Left lung (tissue), 10 donors: Measurements from ENCODE around the gene CRIM1. TPM values are rescaled to one million over a fixed set of nuclear protein-coding genes. Genes with fewer than 3 reads are reported as not detected.
"Not testable (repeated sequence)": the region's sequence is repeated elsewhere in the genome, so short reads cannot be mapped to it uniquely, and the experiment has no call there.

Experiments
- ATAC-seq: fragments of 200-7000 bp; cut with Tn5 transposase; one replicate; pipeline ENCODE4 v1.9.1; 2020; ENCODE audit warnings: moderate library complexity
- DNase-seq, 4 donors: peaks; one replicate each; pipeline ENCODE4 v3.0.0-alpha.2; 2013 to 2020
- H3K27ac ChIP-seq, 2 donors: fragments of 200-600 bp; sonication (generic) in 1 of 2; one replicate each; pipeline versions ENCODE4 v1.5.0 to v1.8.0; 2020 to 2021
- H3K27me3 ChIP-seq, 2 donors: fragments of 200-600 bp; sonication (generic) in 1 of 2; one replicate each; pipeline versions ENCODE4 v1.5.0 to v1.8.0; 2020 to 2021
- H3K36me3 ChIP-seq, 2 donors: fragments of 200-600 bp; sonication (generic) in 1 of 2; one replicate each; pipeline versions ENCODE4 v1.5.0 to v1.8.0; 2020 to 2021
- H3K4me1 ChIP-seq, 2 donors: fragments of 200-600 bp; one replicate each; pipeline ENCODE4 v1.8.0; 2021
- H3K4me3 ChIP-seq, 2 donors: fragments of 200-600 bp; sonication (generic) in 1 of 2; one replicate each; pipeline versions ENCODE4 v1.5.0 to v1.8.0; 2020 to 2021; ENCODE audit warnings: mild to moderate bottlenecking in 1 of 2
- H3K9me3 ChIP-seq, 2 donors: fragments of 200-600 bp; sonication (generic) in 1 of 2; one replicate each; pipeline versions ENCODE4 v1.5.0 to v1.8.0; 2020 to 2021
- CTCF ChIP-seq, 2 donors: fragments of 200-600 bp; sonication (generic) in 1 of 2; IDR thresholded peaks; one replicate each; pipeline versions ENCODE4 v1.5.0 to v1.8.0; 2021; ENCODE audit warnings: antibody characterized with exemption in 2 of 2
- intact Hi-C, 2 donors: fragments of 100-400 bp; cut with DNase I; formaldehyde crosslinking; loops; one replicate each; pipeline versions ENCODE4 v1.11.2 to v1.14.2; 2022
- polyA plus RNA-seq, 6 donors: library from polyadenylated mRNA; unstranded; fragments of 120-200 nt; gene quantifications; one replicate each; pipeline ENCODE4 v1.2.1, GENCODE V29; 2013; ENCODE audit not compliant: insufficient read length in 6 of 6
- total RNA-seq, 2 donors: library from RNA; stranded (reverse); fragmentation: NEBNext Ultra II Directional; extraction: Animal tissue kit (Norgen Biotek cat#: 25700); gene quantifications; one replicate each; pipeline ENCODE4 v1.2.1, GENCODE V29; 2021
- donor health status: DM: no; HTN: yes; CAD: no.
- donor health status: DM: no; HTN: no; CAD: no.

CRIM1 gene
- total and polyA plus RNA-seq, 8 donors = 28.7 to 72.9 (median 31.4) TPM

- Histone ChIP-seq H3K9me3 (no peaks in the 10 kb centered on the region), H3K4me1 (peaks cover 0 to 60% of the 10 kb centered on the region in 2 donors), H3K36me3 (no peaks in the 10 kb centered on the region), H3K27me3 (peaks cover 0 to 34% of the 10 kb centered on the region in 2 donors), H3K4me3 (no peak overlapping the region), H3K27ac (peak overlapping the region in 1 of 2 donors; percentile 2)
- TF ChIP-seq CTCF (IDR thresholded peaks at IDR 0.05) = no peak
- DNase-seq = no peak
- no peak for ATAC-seq
- intact Hi-C loops = no loop called here
Measured at GRCh38 chr2:36360834-36361233, 5.3 kb downstream of the CRIM1 start.

- no peak for ATAC-seq
- H3K4me3 ChIP-seq = no peak overlapping the region
- H3K4me1 ChIP-seq = peaks cover 0 to 59% of the 10 kb centered on the region in 2 donors
- intact Hi-C loops = no loop called here
- peaks cover 0 to 28% of the 10 kb centered on the region in 2 donors for H3K27me3 ChIP-seq
- no peak for TF ChIP-seq CTCF (IDR thresholded peaks at IDR 0.05)
- peak in 2 of 4 donors; percentile 37 to 59 for DNase-seq
- no peaks in the 10 kb centered on the region for H3K36me3 ChIP-seq
- H3K27ac ChIP-seq = peak overlapping the region in 1 of 2 donors; percentile 2
- no peaks in the 10 kb centered on the region for H3K9me3 ChIP-seq
Measured at GRCh38 chr2:36361396-36361795, 5.8 kb downstream of the CRIM1 start.

GRCh38 chr2:36362291-36362690 is 6.7 kb downstream of the CRIM1 start:
- no peaks in the 10 kb centered on the region for H3K9me3 ChIP-seq
- intact Hi-C loops = no loop called here
- TF ChIP-seq CTCF (IDR thresholded peaks at IDR 0.05) = no peak
- H3K4me1 ChIP-seq = peaks cover 0 to 57% of the 10 kb centered on the region in 2 donors
- H3K4me3 ChIP-seq = no peak overlapping the region
- DNase-seq = no peak
- H3K36me3 ChIP-seq = no peaks in the 10 kb centered on the region
- peak overlapping the region in 1 of 2 donors; percentile 35 for H3K27ac ChIP-seq
- peak; percentile 35 for ATAC-seq
- H3K27me3 ChIP-seq = peaks cover 0 to 19% of the 10 kb centered on the region in 2 donors

- peaks cover 0 to 11% of the 10 kb centered on the region in 2 donors for H3K27me3 ChIP-seq
- H3K9me3 ChIP-seq, DNase-seq, H3K36me3 ChIP-seq, ATAC-seq, H3K27ac ChIP-seq, intact Hi-C loops, H3K4me3 ChIP-seq: not testable (repeated sequence)
- H3K4me1 ChIP-seq = peaks cover 4 to 53% of the 10 kb centered on the region in 2 donors
Measured at GRCh38 chr2:36363085-36363484, 7.5 kb downstream of the CRIM1 start.

- intact Hi-C loops = no loop called here
- DNase-seq = no peak
- H3K27ac ChIP-seq = no peak overlapping the region
- no peaks in the 10 kb centered on the region for H3K27me3 ChIP-seq
- H3K4me3 ChIP-seq = no peak overlapping the region
- H3K36me3 ChIP-seq = no peaks in the 10 kb centered on the region
- H3K4me1 ChIP-seq = peaks cover 16 to 35% of the 10 kb centered on the region in 2 donors
- H3K9me3 ChIP-seq = no peaks in the 10 kb centered on the region
- no peak for TF ChIP-seq CTCF (IDR thresholded peaks at IDR 0.05)
- peak; percentile 11 for ATAC-seq
Measured at GRCh38 chr2:36366491-36367120, 11.0 kb downstream of the CRIM1 start.

GRCh38 chr2:36367486-36367885 is 11.9 kb downstream of the CRIM1 start:
- DNase-seq = no peak
- no peaks in the 10 kb centered on the region for H3K36me3 ChIP-seq
- peak overlapping the region in 1 of 2 donors; percentile 39 for H3K27ac ChIP-seq
- ATAC-seq = peak; percentile 39
- intact Hi-C loops = no loop called here
- H3K4me1 ChIP-seq = peaks cover 24 to 36% of the 10 kb centered on the region in 2 donors
- TF ChIP-seq CTCF (IDR thresholded peaks at IDR 0.05) = no peak
- H3K9me3 ChIP-seq = no peaks in the 10 kb centered on the region
- H3K27me3 ChIP-seq = no peaks in the 10 kb centered on the region
- no peak overlapping the region for H3K4me3 ChIP-seq
